Measurements from ENCODE around the gene KY. TPM values are rescaled to one million over a fixed set of nuclear protein-coding genes. Genes with fewer than 3 reads are reported as not detected.

KY gene
- polyA plus RNA-seq, 3 donors: 0.03 to 0.09 TPM; not detected in 1

- no peak overlapping the region for H2AFZ ChIP-seq (ENCODE audit: insufficient read depth, low read depth, low read length, poor library complexity, severe bottlenecking)
- intact Hi-C loops (cut with micrococcal nuclease): no loop called here
- H3K36me3 ChIP-seq (replicated peaks in 1 of 2; ENCODE audit: control insufficient read depth in 1 of 2, insufficient read depth in 2 of 2, low read length in 2 of 2): no peaks in the 10 kb centered on the region
- H3K4me1 ChIP-seq (ENCODE audit: control insufficient read depth in 1 of 2, insufficient read depth in 2 of 2, low read length in 2 of 2): peaks cover 7 to 11% of the 10 kb centered on the region in 2 donors
- DNase-seq: no peak
- WGBS (ENCODE audit: insufficient coverage): no CpG with 5 or more reads among the region's 1 CpG
- H3K4me2 ChIP-seq (replicated peaks; ENCODE audit: extremely low read depth, low read length, poor library complexity, severe bottlenecking): no peak overlapping the region
- H4K20me1 ChIP-seq (ENCODE audit: insufficient read depth, low read length): no peaks in the 10 kb centered on the region
- no peaks in the 10 kb centered on the region for H3K79me2 ChIP-seq (ENCODE audit: insufficient read depth, low read length)
- peaks cover 0 to 3% (median 0%) of the 10 kb centered on the region in 7 donors for H3K9me3 Mint-ChIP-seq
- no peaks in the 10 kb centered on the region for H3K9me3 ChIP-seq (replicated peaks in 1 of 2; ENCODE audit: control insufficient read depth in 1 of 2, insufficient read depth in 1 of 2, low read length in 2 of 2)
- peaks cover 4% of the 10 kb centered on the region for H3K4me1 Mint-ChIP-seq
- no peak overlapping the region for H3K4me3 Mint-ChIP-seq
- peaks cover 0 to 7% of the 10 kb centered on the region in 2 donors for H3K27me3 ChIP-seq (ENCODE audit: control insufficient read depth in 2 of 2, insufficient read depth in 2 of 2, low read length in 2 of 2)
- no peak overlapping the region for H3K4me3 ChIP-seq (replicated peaks in 1 of 3; ENCODE audit: low read depth in 2 of 3, low read length in 3 of 3)
- no peak overlapping the region for H3K27ac Mint-ChIP-seq
- TF ChIP-seq CTCF (IDR thresholded peaks at IDR 0.05): no peak
- peaks cover 10 to 18% (median 17%) of the 10 kb centered on the region in 3 donors for H3K27me3 Mint-ChIP-seq (ENCODE audit: low read depth in 3 of 3)
- peaks cover 0 to 2% of the 10 kb centered on the region in 2 donors for H3K36me3 Mint-ChIP-seq
- H3K9ac ChIP-seq (ENCODE audit: insufficient read depth, low read length, poor library complexity, severe bottlenecking): no peak overlapping the region
- no peak overlapping the region for H3K27ac ChIP-seq (ENCODE audit: low read depth in 1 of 2, low read length in 2 of 2)
Observed at GRCh38 chr3:134646086-134646485, 4.7 kb downstream of the KY start.

- H3K27me3 ChIP-seq (ENCODE audit: control insufficient read depth in 2 of 2, insufficient read depth in 2 of 2, low read length in 2 of 2): peaks cover 0 to 3% of the 10 kb centered on the region in 2 donors
- Mint-ChIP-seq H3K36me3 (peaks cover 0 to 2% of the 10 kb centered on the region in 2 donors), H3K9me3 (peaks cover 0 to 3% (median 0%) of the 10 kb centered on the region in 7 donors)
Observed at GRCh38 chr3:134645515-134645914, 5.3 kb downstream of the KY start.

More at GRCh38 chr3:134645515-134645914, 5.3 kb downstream of the KY start:
- Histone ChIP-seq H4K20me1 (ENCODE audit: insufficient read depth, low read length) (no peaks in the 10 kb centered on the region), H3K9me3 (replicated peaks in 1 of 2; ENCODE audit: control insufficient read depth in 1 of 2, insufficient read depth in 1 of 2, low read length in 2 of 2) (no peaks in the 10 kb centered on the region), H3K9ac (ENCODE audit: insufficient read depth, low read length, poor library complexity, severe bottlenecking) (no peak overlapping the region), H3K4me2 (replicated peaks; ENCODE audit: extremely low read depth, low read length, poor library complexity, severe bottlenecking) (no peak overlapping the region), H3K36me3 (replicated peaks in 1 of 2; ENCODE audit: control insufficient read depth in 1 of 2, insufficient read depth in 2 of 2, low read length in 2 of 2) (no peaks in the 10 kb centered on the region), H2AFZ (ENCODE audit: insufficient read depth, low read depth, low read length, poor library complexity, severe bottlenecking) (no peak overlapping the region), H3K27ac (ENCODE audit: low read depth in 1 of 2, low read length in 2 of 2) (no peak overlapping the region), H3K4me3 (replicated peaks in 1 of 3; ENCODE audit: low read depth in 2 of 3, low read length in 3 of 3) (no peak overlapping the region), H3K79me2 (ENCODE audit: insufficient read depth, low read length) (no peaks in the 10 kb centered on the region), H3K4me1 (ENCODE audit: control insufficient read depth in 1 of 2, insufficient read depth in 2 of 2, low read length in 2 of 2) (peaks cover 2 to 5% of the 10 kb centered on the region in 2 donors)
- H3K4me1 Mint-ChIP-seq: peaks cover 6% of the 10 kb centered on the region
- DNase-seq: no peak
- no CpG with 5 or more reads among the region's 5 CpGs for WGBS (ENCODE audit: insufficient coverage)
- TF ChIP-seq CTCF (IDR thresholded peaks at IDR 0.05): no peak
- H3K27me3 Mint-ChIP-seq (ENCODE audit: low read depth in 3 of 3): peaks cover 8 to 15% (median 12%) of the 10 kb centered on the region in 3 donors
- no peak overlapping the region for H3K4me3 Mint-ChIP-seq
- H3K27ac Mint-ChIP-seq: no peak overlapping the region
- intact Hi-C loops (cut with micrococcal nuclease): no loop called here

All from CD14-positive monocyte (primary cell).